K562 (cell line): ENCODE data around the gene MFSD12. TPM values are rescaled to one million over a fixed set of nuclear protein-coding genes. Genes with fewer than 3 reads are reported as not detected.

Experiments used
- BCL6 ChIP-seq: fragments of 250-450 bp; sonication (Bioruptor Pico); IDR thresholded peaks from 2 replicates; pipeline ENCODE4 v1.4.0; 2020
- DIDO1 ChIP-seq: fragments of 450-650 bp; IDR thresholded peaks from 2 replicates; pipeline ENCODE4 v1.6.1; 2016; ENCODE audit warnings: low read depth, missing biosample characterization, missing genetic modification characterization
- EGR1 ChIP-seq: fragments of 450-650 bp; conservative IDR thresholded peaks from 2 replicates; pipeline ENCODE4 v1.6.1; 2017; ENCODE audit warnings: mild to moderate bottlenecking
- EHMT2 ChIP-seq: fragments of 450-650 bp; IDR thresholded peaks from 2 replicates; pipeline ENCODE4 v1.6.1; 2018; ENCODE audit warnings: antibody characterized with exemption
- HNRNPH1 ChIP-seq: fragments of 200-400 bp; formaldehyde crosslinking; optimal IDR thresholded peaks from 2 replicates; pipeline ENCODE3; 2017; ENCODE audit warnings: low read depth, mild to moderate bottlenecking, low read length, moderate library complexity
- HOMEZ ChIP-seq: fragments of 250-450 bp; sonication (Bioruptor Pico); IDR thresholded peaks from 2 replicates; pipeline ENCODE4 v1.4.0; 2020; ENCODE audit warnings: mild to moderate bottlenecking, moderate library complexity
- KDM5B ChIP-seq: fragments of 200-600 bp; sonication (generic); IDR thresholded peaks from 2 replicates; pipeline ENCODE4 v1.6.1; 2012; ENCODE audit warnings: low read depth, mild to moderate bottlenecking, moderate library complexity, low read length, control low read depth, inconsistent platforms; ENCODE audit not compliant: insufficient replicate concordance
- MAZ ChIP-seq, 2 experiments: fragments of 450-650 bp in 1 of 2; sonication (generic) in 1 of 2; formaldehyde crosslinking; IDR thresholded peaks in 1 of 2; conservative IDR thresholded peaks in 1 of 2; 2 replicates each; pipeline versions ENCODE4 v1.4.0 to v1.5.0; 2020; ENCODE audit warnings: mild to moderate bottlenecking in 1 of 2, missing genetic modification reagents in 1 of 2
- NRF1 ChIP-seq, 2 experiments: fragments of 450-650 bp; IDR thresholded peaks in 1 of 2; conservative IDR thresholded peaks in 1 of 2; 2 replicates each; pipeline ENCODE4 v1.6.1; 2014; ENCODE audit warnings: mild to moderate bottlenecking in 2 of 2
- PHF21A ChIP-seq: fragments of 450-650 bp; IDR thresholded peaks from 2 replicates; pipeline ENCODE4 v1.6.1; 2017; ENCODE audit warnings: low read depth, borderline replicate concordance
- PHF8 ChIP-seq: fragments of 200-600 bp; sonication (generic); IDR thresholded peaks from 2 replicates; pipeline ENCODE4 v1.6.1; 2012; ENCODE audit warnings: mixed run types, mild to moderate bottlenecking, inconsistent platforms, low read length, moderate library complexity, borderline replicate concordance
- RB1 ChIP-seq: fragments of 450-650 bp; IDR thresholded peaks from 2 replicates; pipeline ENCODE4 v1.6.1; 2017; ENCODE audit warnings: low read depth, mild to moderate bottlenecking
- SMAD1 ChIP-seq: fragments of 150-350 bp; IDR thresholded peaks from 2 replicates; pipeline ENCODE4 v1.6.1; 2014; ENCODE audit warnings: low read length, low read depth; ENCODE audit not compliant: partially characterized antibody
- SOX6 ChIP-seq: fragments of 450-650 bp; IDR thresholded peaks from 2 replicates; pipeline ENCODE4 v1.6.1; 2014; ENCODE audit warnings: mild to moderate bottlenecking
- SP1 ChIP-seq: sonication (generic); formaldehyde crosslinking; IDR thresholded peaks from 2 replicates; pipeline ENCODE4 v1.8.1; 2022; ENCODE audit warnings: mild to moderate bottlenecking, missing genetic modification reagents
- SRSF9 ChIP-seq: fragments of 200-400 bp; formaldehyde crosslinking; IDR thresholded peaks from 2 replicates; pipeline ENCODE4 v1.6.1; 2017; ENCODE audit warnings: low read depth, low read length, borderline replicate concordance
- TRIM24 ChIP-seq, 2 experiments: fragments of 450-650 bp; IDR thresholded peaks; 2 replicates each; pipeline ENCODE4 v1.6.1; 2016
- ZNF134 ChIP-seq: fragments of 250-450 bp; sonication (Bioruptor Pico); conservative IDR thresholded peaks from 2 replicates; pipeline ENCODE4 v1.4.0; 2020
- ZNF146 ChIP-seq: IDR thresholded peaks from one replicate; pipeline ENCODE4 v1.6.1; 2018; ENCODE audit warnings: missing compliant biosample characterization; ENCODE audit not compliant: unreplicated experiment
- ZNF263 ChIP-seq: sonication (generic); formaldehyde crosslinking; IDR thresholded peaks from 2 replicates; pipeline ENCODE4 v1.8.0; 2022; ENCODE audit warnings: mild to moderate bottlenecking, missing genetic modification reagents, borderline replicate concordance
- ZNF324 ChIP-seq: fragments of 250-450 bp; sonication (Bioruptor Pico); IDR thresholded peaks from 2 replicates; pipeline ENCODE4 v1.4.0; 2020; ENCODE audit warnings: mild to moderate bottlenecking
- ZNF507 ChIP-seq: conservative IDR thresholded peaks from 2 replicates; pipeline ENCODE4 v1.6.1; 2017; ENCODE audit warnings: missing genetic modification characterization, missing compliant biosample characterization
- polyA plus RNA-seq, 8 experiments: library from polyadenylated mRNA; depleted of rRNA in 4 of 8; stranded (reverse) in 5 of 8; unstranded in 3 of 8; fragments of >200 nt; fragmentation: Nextera tagmentation in 2 of 8; fragmentation: Illumina TruSeq in 1 of 8; extraction: Ambion mirVana in 2 of 8; extraction: Trizol in 1 of 8; gene quantifications; 2 replicates each; pipeline versions ENCODE4 v1.2.1 to v1.2.3, GENCODE V29; 2011 to 2014; ENCODE audit warnings: inconsistent platforms in 1 of 8, missing spikeins in 1 of 8
- total RNA-seq, 7 experiments: library from RNA; depleted of rRNA in 6 of 7; stranded (reverse); fragments of >200 nt in 6 of 7; fragmentation: Illumina TruSeq in 2 of 7; extraction: Trizol in 2 of 7; gene quantifications; 2 replicates each; pipeline versions ENCODE4 v1.2.1 to v1.2.3, GENCODE V29; 2011 to 2021; ENCODE audit warnings: low replicate concordance in 1 of 7
- TF ChIP-seq, protein P1 (sequence below): sonication (generic); formaldehyde crosslinking; IDR thresholded peaks from 2 replicates; pipeline ENCODE4 v1.9.0; 2022; ENCODE audit warnings: mild to moderate bottlenecking, missing genetic modification reagents
- TF ChIP-seq, protein P2 (sequence below), 2 experiments: IDR thresholded peaks; 2 replicates each; pipeline ENCODE4 v1.6.1; 2011; ENCODE audit warnings: borderline replicate concordance in 1 of 2, control low read depth in 1 of 2, low read depth in 1 of 2, low read length in 1 of 2, mild to moderate bottlenecking in 1 of 2, mixed read lengths in 1 of 2, moderate library complexity in 1 of 2; ENCODE audit not compliant: insufficient read depth in 1 of 2, insufficient read length in 1 of 2, poor library complexity in 1 of 2, severe bottlenecking in 1 of 2; ENCODE audit errors: extremely low read depth in 1 of 2
- TF ChIP-seq, protein P3 (sequence below): IDR thresholded peaks from 3 replicates; pipeline ENCODE4 v1.6.1; 2011; ENCODE audit warnings: borderline replicate concordance, mild to moderate bottlenecking; ENCODE audit not compliant: insufficient read length, insufficient read depth

The MFSD12 gene
- total and polyA plus RNA-seq, 9 of the 15 experiments (the other 6 are each of a cell fraction or from before 2014, with no cell fraction given) = 0.69 to 112 (median 31.8) TPM

DNA sequence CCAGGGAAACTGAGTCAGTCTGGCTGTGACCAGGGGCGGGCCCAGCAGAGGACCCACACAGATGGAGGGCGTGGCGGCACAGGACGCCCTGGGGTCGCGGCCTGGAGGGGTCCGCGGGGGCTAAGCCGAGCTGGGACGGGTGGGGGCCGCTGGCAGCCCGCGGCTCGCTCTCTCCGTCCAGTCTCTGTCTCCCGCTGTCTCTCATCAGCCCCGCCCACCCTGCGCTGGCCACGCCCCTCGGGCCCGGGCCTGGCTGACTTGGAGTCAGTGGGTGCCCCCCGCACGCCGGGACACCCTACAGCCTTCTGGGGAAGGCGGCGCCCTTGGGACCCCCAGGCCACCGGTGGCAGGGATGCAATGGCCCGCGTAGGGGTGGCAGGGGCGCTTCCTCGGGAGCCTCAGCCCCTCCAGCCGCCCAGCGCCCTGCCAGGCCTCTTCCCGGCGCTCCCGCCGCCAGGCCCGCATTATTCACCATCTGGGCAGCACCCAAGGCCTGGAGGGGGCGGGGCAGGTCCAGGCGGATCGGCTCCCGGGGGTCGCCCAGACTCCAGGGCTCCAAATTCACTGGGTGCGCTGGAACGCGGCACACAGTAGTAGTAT is 49.4 kb upstream of the MFSD12 start, which contains the start of gene TBXA2R (continued):
- 0 out of 2 replicates have a peak, but pooled peaks have one; percentile 2 for TF ChIP-seq EGR1
- TF ChIP-seq ZNF263 (CRISPR knock-in tag) = peak; percentile 25; the same call in 1 of the 2 replicates
- no peak for TF ChIP-seq EHMT2
- no peak for TF ChIP-seq PHF21A
- TF ChIP-seq, protein P1, sequence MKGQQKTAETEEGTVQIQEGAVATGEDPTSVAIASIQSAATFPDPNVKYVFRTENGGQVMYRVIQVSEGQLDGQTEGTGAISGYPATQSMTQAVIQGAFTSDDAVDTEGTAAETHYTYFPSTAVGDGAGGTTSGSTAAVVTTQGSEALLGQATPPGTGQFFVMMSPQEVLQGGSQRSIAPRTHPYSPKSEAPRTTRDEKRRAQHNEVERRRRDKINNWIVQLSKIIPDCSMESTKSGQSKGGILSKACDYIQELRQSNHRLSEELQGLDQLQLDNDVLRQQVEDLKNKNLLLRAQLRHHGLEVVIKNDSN (CRISPR knock-in tag) = 0 out of 2 replicates have a peak, but pooled peaks have one; percentile 6
- no peak for TF ChIP-seq ZNF507
- no peak for TF ChIP-seq SMAD1
- TF ChIP-seq SP1 (CRISPR knock-in tag) = peak; percentile 74
- TF ChIP-seq DIDO1 = no peak
- TF ChIP-seq, protein P2, sequence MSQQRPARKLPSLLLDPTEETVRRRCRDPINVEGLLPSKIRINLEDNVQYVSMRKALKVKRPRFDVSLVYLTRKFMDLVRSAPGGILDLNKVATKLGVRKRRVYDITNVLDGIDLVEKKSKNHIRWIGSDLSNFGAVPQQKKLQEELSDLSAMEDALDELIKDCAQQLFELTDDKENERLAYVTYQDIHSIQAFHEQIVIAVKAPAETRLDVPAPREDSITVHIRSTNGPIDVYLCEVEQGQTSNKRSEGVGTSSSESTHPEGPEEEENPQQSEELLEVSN (IDR thresholded peaks at IDR 0.05; ENCODE audit: borderline replicate concordance in 1 of 2, extremely low read depth in 1 of 2, insufficient read depth in 1 of 2, insufficient read length in 1 of 2, low read depth in 1 of 2, low read length in 1 of 2, poor library complexity in 1 of 2, severe bottlenecking in 1 of 2) = peak in 1 of 2 experiments; percentile 4
- TF ChIP-seq PHF8 = peak; percentile 59; the same call in 1 of the 2 replicates
- TF ChIP-seq ZNF324 (CRISPR knock-in tag) = no peak
- no peak for TF ChIP-seq ZNF134 (CRISPR knock-in tag)
- TF ChIP-seq KDM5B = peak; percentile 15
- no peak for TF ChIP-seq SRSF9
- 0 out of 2 replicates have a peak, but pooled peaks have one; percentile 26 for TF ChIP-seq HOMEZ (CRISPR knock-in tag)
- TF ChIP-seq MAZ (CRISPR knock-in tag; conservative IDR thresholded peaks at IDR 0.05 in 1 of 2, IDR thresholded peaks at IDR 0.05 in 1 of 2) = peak; percentile 67 to 83; a peak in 3 of 4 replicates
- TF ChIP-seq SOX6 = no peak
- TF ChIP-seq TRIM24 (IDR thresholded peaks at IDR 0.05) = no peak
- no peak for TF ChIP-seq HNRNPH1
- TF ChIP-seq, protein P3, sequence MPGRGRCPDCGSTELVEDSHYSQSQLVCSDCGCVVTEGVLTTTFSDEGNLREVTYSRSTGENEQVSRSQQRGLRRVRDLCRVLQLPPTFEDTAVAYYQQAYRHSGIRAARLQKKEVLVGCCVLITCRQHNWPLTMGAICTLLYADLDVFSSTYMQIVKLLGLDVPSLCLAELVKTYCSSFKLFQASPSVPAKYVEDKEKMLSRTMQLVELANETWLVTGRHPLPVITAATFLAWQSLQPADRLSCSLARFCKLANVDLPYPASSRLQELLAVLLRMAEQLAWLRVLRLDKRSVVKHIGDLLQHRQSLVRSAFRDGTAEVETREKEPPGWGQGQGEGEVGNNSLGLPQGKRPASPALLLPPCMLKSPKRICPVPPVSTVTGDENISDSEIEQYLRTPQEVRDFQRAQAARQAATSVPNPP = no peak
- TF ChIP-seq RB1 = peak; percentile 57; the same call in 1 of the 2 replicates
- TF ChIP-seq BCL6 = no peak
- TF ChIP-seq NRF1 (conservative IDR thresholded peaks at IDR 0.05 in 1 of 2, IDR thresholded peaks at IDR 0.05 in 1 of 2) = peak; percentile 77 to 78
- TF ChIP-seq ZNF146 (CRISPR knock-in tag) = no peak
